Kidney (tissue), 14 donors: Measurements from ENCODE around the gene NCOA7. TPM values are rescaled to one million over a fixed set of nuclear protein-coding genes. Genes with fewer than 3 reads are reported as not detected.
"Not testable (repeated sequence)": the region's sequence is repeated elsewhere in the genome, so short reads cannot be mapped to it uniquely, and the experiment has no call there.

Source experiments
- DNase-seq, 5 donors: peaks; one replicate each; pipeline ENCODE4 v3.0.0-alpha.2; 2013 to 2020
- FAIRE-seq: peaks from 2 replicates; lab custom pipeline; 2012; peaks lifted over from hg19 to GRCh38; lab: Jason Lieb, UNC
- H3K27ac ChIP-seq, 2 donors: one replicate each; pipeline ENCODE4 v1.7.0; 2013; ENCODE audit warnings: low read depth in 2 of 2, low read length in 2 of 2, inconsistent platforms in 1 of 2
- H3K27me3 ChIP-seq: one replicate; pipeline ENCODE4 v1.7.1; 2013; ENCODE audit warnings: low read length, inconsistent platforms; ENCODE audit not compliant: control insufficient read depth, insufficient read depth
- H3K36me3 ChIP-seq, 3 donors: one replicate each; pipeline versions ENCODE4 v1.7.0 to v1.7.1; 2013; ENCODE audit warnings: low read length in 3 of 3, control low read depth in 1 of 3, inconsistent platforms in 1 of 3; ENCODE audit not compliant: insufficient read depth in 3 of 3, control insufficient read depth in 2 of 3
- H3K4me1 ChIP-seq, 3 donors: one replicate each; pipeline versions ENCODE4 v1.7.0 to v1.7.1; 2013; ENCODE audit warnings: low read length in 3 of 3, inconsistent platforms in 1 of 3, low read depth in 1 of 3; ENCODE audit not compliant: control insufficient read depth in 2 of 3, insufficient read depth in 2 of 3
- H3K4me3 ChIP-seq, 3 donors: one replicate each; pipeline versions ENCODE4 v1.7.0 to v1.8.1; 2013; ENCODE audit warnings: low read length in 3 of 3, control low read depth in 1 of 3, inconsistent platforms in 1 of 3
- H3K9ac ChIP-seq, 3 donors: one replicate each; pipeline versions ENCODE4 v1.7.0 to v1.7.1; 2013; ENCODE audit warnings: low read length in 3 of 3, control low read depth in 1 of 3, inconsistent platforms in 1 of 3
- H3K9me3 ChIP-seq, 3 donors: one replicate each; pipeline versions ENCODE4 v1.7.0 to v1.7.1; 2013; ENCODE audit warnings: low read length in 3 of 3, control low read depth in 1 of 3, inconsistent platforms in 1 of 3; ENCODE audit not compliant: control insufficient read depth in 2 of 3, insufficient read depth in 1 of 3
- intact Hi-C: fragments of 100-400 bp; cut with DNase I; formaldehyde crosslinking; loops from one replicate; pipeline ENCODE4 v1.11.1; 2022
- polyA plus RNA-seq: library from polyadenylated mRNA; stranded (reverse); fragments of 350-450 nt; fragmentation: Illumina TruSeq; extraction: RNeasy Lipid Tissue Mini Kit (QIAGEN cat#74804); gene quantifications from one replicate; pipeline ENCODE4 v1.2.3, GENCODE V29; 2014; ENCODE audit warnings: low read depth, low replicate concordance; ENCODE audit not compliant: insufficient read depth
- total RNA-seq: library from RNA; stranded (reverse); fragmentation: NEBNext Ultra II Directional; extraction: Animal tissue kit (Norgen Biotek cat#: 25700); gene quantifications from one replicate; pipeline ENCODE4 v1.2.1, GENCODE V29; 2021
- TF ChIP-seq, protein P1 (sequence below): IDR thresholded peaks from 3 replicates; pipeline ENCODE4 v1.5.1; 2012; ENCODE audit warnings: mild to moderate bottlenecking, moderate library complexity, borderline replicate concordance; ENCODE audit not compliant: insufficient read depth; ENCODE audit errors: extremely low read depth
- donor health status: control.
- donor health status: control.
- donor health status: control.
- donor health status: control.
- donor health status: control.
- donor health status: DM: yes; HTN: yes; CAD: no.
- donor health status: Normal renal cell carcinoma (clear cell type).

Gene NCOA7
- total and polyA plus RNA-seq, 2 donors from 2014 or later: 21.0 to 135 TPM

- H3K4me3 ChIP-seq: no peak overlapping the region
- no peak for FAIRE-seq
- intact Hi-C loops: no loop called here
- H3K36me3 ChIP-seq: peaks cover 0 to 39% (median 9%) of the 10 kb centered on the region in 3 donors
- no peak overlapping the region for H3K27ac ChIP-seq
- TF ChIP-seq, protein P1, sequence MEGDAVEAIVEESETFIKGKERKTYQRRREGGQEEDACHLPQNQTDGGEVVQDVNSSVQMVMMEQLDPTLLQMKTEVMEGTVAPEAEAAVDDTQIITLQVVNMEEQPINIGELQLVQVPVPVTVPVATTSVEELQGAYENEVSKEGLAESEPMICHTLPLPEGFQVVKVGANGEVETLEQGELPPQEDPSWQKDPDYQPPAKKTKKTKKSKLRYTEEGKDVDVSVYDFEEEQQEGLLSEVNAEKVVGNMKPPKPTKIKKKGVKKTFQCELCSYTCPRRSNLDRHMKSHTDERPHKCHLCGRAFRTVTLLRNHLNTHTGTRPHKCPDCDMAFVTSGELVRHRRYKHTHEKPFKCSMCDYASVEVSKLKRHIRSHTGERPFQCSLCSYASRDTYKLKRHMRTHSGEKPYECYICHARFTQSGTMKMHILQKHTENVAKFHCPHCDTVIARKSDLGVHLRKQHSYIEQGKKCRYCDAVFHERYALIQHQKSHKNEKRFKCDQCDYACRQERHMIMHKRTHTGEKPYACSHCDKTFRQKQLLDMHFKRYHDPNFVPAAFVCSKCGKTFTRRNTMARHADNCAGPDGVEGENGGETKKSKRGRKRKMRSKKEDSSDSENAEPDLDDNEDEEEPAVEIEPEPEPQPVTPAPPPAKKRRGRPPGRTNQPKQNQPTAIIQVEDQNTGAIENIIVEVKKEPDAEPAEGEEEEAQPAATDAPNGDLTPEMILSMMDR: no peak
- DNase-seq: no peak
- no peaks in the 10 kb centered on the region for H3K27me3 ChIP-seq
- H3K4me1 ChIP-seq: peaks cover 0 to 18% (median 11%) of the 10 kb centered on the region in 3 donors
- no peak overlapping the region for H3K9ac ChIP-seq
- H3K9me3 ChIP-seq: no peaks in the 10 kb centered on the region
Observed at GRCh38 chr6:125904871-125905270, 114.1 kb downstream of the NCOA7 start.

GRCh38 chr6:125906158-125906998 is 115.6 kb downstream of the NCOA7 start:
- Histone ChIP-seq H3K4me1 (peaks cover 0 to 13% (median 12%) of the 10 kb centered on the region in 3 donors), H3K27ac (peak overlapping the region in 1 of 2 donors; percentile 35), H3K4me3 (no peak overlapping the region), H3K36me3 (peaks cover 0 to 39% (median 9%) of the 10 kb centered on the region in 3 donors), H3K27me3 (no peaks in the 10 kb centered on the region), H3K9ac (no peak overlapping the region), H3K9me3 (no peaks in the 10 kb centered on the region)
- FAIRE-seq (no peak), DNase-seq (peak in 1 of 5 donors; percentile 25)
- intact Hi-C loops: no loop called here
- TF ChIP-seq, protein P1: peak; percentile 63

- intact Hi-C loops: no loop called here
- Histone ChIP-seq H3K9me3 (no peaks in the 10 kb centered on the region), H3K36me3 (peaks cover 0 to 29% (median 7%) of the 10 kb centered on the region in 3 donors), H3K4me1 (peaks cover 0 to 8% (median 6%) of the 10 kb centered on the region in 3 donors), H3K27ac (peak overlapping the region in 1 of 2 donors; percentile 10), H3K4me3 (no peak overlapping the region), H3K27me3 (no peaks in the 10 kb centered on the region), H3K9ac (no peak overlapping the region)
- TF ChIP-seq, protein P1: no peak
- FAIRE-seq (no peak), DNase-seq (no peak)
Observed at GRCh38 chr6:125910527-125910926, 119.8 kb downstream of the NCOA7 start.

DNA sequence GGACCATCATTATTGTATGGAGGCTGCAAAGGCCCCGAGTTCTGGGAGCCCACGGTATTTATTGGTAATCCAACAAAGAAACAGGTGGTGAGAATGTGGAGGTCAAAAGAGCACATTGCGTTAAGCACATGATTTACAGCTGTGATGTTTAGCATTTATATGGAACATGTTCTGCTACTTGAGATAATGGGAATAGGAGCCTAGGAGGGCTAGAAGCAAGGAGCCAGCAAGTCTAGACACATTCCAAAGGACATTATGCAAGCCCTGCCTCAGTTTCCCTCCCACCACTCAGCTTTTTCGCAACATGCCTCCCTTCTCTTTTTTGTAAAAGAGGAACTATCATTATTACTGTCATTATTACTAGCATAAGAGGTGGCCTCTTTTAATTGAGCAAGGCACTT is 120.3 kb downstream of the NCOA7 start:
- intact Hi-C loops, FAIRE-seq, H3K27me3 ChIP-seq, H3K9ac ChIP-seq, H3K4me1 ChIP-seq, DNase-seq, H3K9me3 ChIP-seq, H3K4me3 ChIP-seq: not testable (repeated sequence)
- Histone ChIP-seq H3K36me3 (peaks cover 0 to 31% (median 9%) of the 10 kb centered on the region in 3 donors), H3K27ac (peak overlapping the region in 1 of 2 donors; percentile 2)

DNA sequence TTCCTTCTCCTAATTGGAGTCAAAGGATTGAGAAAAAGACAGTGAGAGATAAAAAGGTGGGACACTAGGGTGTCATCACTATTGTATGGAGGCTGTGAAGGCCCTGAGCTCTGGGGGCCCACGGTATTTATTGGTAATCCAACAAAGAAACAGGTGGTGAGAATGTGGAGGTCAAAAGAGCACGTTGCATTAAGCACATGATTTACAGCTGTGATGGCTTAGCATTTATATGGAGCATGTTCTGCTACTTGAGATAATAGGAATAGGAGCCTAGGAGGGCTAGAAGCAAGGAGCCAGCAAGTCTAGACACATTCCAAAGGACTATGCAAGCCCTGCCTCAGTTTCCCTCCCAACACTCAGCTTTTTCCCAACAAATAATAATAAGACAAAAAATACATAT is 121.7 kb downstream of the NCOA7 start:
- not testable (repeated sequence) for H3K27ac ChIP-seq

More for the DNA sequence above, 121.7 kb downstream of the NCOA7 start:
- DNase-seq, H3K4me3 ChIP-seq, H3K9ac ChIP-seq, H3K27me3 ChIP-seq, H3K4me1 ChIP-seq, H3K9me3 ChIP-seq, FAIRE-seq, intact Hi-C loops: not testable (repeated sequence)
- H3K36me3 ChIP-seq: peaks cover 0 to 40% (median 13%) of the 10 kb centered on the region in 3 donors
